Large intestine (tissue), 3 donors: Measurements from ENCODE around the gene KCNAB2. TPM values are rescaled to one million over a fixed set of nuclear protein-coding genes. Genes with fewer than 3 reads are reported as not detected.

Source experiments
- DNase-seq, 2 donors: peaks; one replicate each; pipeline versions ENCODE4 v3.0.0 to v3.0.0-alpha.2; 2013
- H3K27ac ChIP-seq: one replicate; pipeline ENCODE4 v1.5.1; 2013; ENCODE audit warnings: low read length
- H3K27me3 ChIP-seq: 2 replicates; pipeline ENCODE4 v1.6.1; 2013; ENCODE audit warnings: low read length; ENCODE audit not compliant: control insufficient read depth, insufficient read depth
- H3K36me3 ChIP-seq: 2 replicates; pipeline ENCODE4 v1.6.1; 2013; ENCODE audit warnings: low read length; ENCODE audit not compliant: control insufficient read depth, insufficient read depth
- H3K4me1 ChIP-seq: one replicate; pipeline ENCODE4 v1.6.1; 2013; ENCODE audit warnings: low read length; ENCODE audit not compliant: control insufficient read depth, insufficient read depth
- H3K4me3 ChIP-seq: one replicate; pipeline ENCODE4 v1.5.1; 2013; ENCODE audit warnings: low read length
- H3K9me3 ChIP-seq: one replicate; pipeline ENCODE4 v1.6.1; 2013; ENCODE audit warnings: mild to moderate bottlenecking, low read depth, low read length, moderate library complexity; ENCODE audit not compliant: control insufficient read depth
- WGBS: methylation state at CpG from one replicate; pipeline ENCODE4 v1.1.5; 2013; ENCODE audit warnings: low lambda C conversion rate; ENCODE audit not compliant: insufficient coverage; 5-methylcytosine and 5-hydroxymethylcytosine counted together
- polyA plus RNA-seq: library from polyadenylated mRNA; unstranded; fragments of 120-200 nt; gene quantifications from one replicate; pipeline ENCODE4 v1.2.1, GENCODE V29; 2013

KCNAB2 gene
- polyA plus RNA-seq, 1 donor: 27.9 TPM

DNA sequence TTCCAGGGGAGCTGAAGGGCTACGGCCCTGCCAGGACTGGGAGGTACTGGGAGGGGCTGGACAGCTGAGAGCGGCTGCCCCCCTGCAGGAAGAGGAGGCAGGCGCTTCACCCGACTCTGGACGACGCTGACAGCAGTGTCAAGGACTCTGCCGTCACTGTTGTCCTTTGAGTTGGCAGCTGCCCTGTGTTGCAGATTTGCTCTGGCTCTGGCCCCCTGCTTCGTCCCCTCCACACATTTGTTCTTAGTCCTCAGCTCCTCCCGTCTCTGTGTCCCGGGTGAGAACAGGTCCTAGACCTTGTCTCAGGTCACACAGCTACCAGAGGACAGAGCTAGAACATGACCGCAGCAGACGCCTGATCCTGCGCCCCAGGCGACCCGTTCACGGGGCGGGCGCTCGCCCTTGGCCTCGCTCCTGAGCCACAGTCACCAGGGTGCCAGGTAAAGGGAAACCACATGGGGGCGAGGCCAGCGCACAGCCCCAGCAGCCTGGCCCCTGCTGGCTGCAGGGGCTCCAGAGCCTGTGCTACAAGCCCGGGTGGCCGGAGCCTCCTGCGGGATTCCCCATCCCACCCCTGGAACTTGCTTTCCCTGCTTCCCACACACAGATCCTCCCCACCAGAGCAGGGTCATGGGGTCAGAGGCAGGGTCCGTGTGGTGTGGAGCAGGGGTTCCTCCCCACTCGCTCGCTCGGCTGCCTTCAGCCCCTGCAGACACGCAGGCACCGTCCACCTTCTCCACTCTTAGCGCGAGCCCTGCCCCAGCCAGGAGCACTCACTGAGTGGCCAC lies 42.8 kb upstream of the KCNAB2 start:
- Histone ChIP-seq H3K4me1 (peaks cover 4% of the 10 kb centered on the region), H3K4me3 (no peak overlapping the region), H3K36me3 (no peaks in the 10 kb centered on the region), H3K27ac (no peak overlapping the region), H3K27me3 (peaks cover 13% of the 10 kb centered on the region), H3K9me3 (no peaks in the 10 kb centered on the region)
- no CpG with 5 or more reads among the region's 33 CpGs for WGBS
- no peak for DNase-seq

DNA sequence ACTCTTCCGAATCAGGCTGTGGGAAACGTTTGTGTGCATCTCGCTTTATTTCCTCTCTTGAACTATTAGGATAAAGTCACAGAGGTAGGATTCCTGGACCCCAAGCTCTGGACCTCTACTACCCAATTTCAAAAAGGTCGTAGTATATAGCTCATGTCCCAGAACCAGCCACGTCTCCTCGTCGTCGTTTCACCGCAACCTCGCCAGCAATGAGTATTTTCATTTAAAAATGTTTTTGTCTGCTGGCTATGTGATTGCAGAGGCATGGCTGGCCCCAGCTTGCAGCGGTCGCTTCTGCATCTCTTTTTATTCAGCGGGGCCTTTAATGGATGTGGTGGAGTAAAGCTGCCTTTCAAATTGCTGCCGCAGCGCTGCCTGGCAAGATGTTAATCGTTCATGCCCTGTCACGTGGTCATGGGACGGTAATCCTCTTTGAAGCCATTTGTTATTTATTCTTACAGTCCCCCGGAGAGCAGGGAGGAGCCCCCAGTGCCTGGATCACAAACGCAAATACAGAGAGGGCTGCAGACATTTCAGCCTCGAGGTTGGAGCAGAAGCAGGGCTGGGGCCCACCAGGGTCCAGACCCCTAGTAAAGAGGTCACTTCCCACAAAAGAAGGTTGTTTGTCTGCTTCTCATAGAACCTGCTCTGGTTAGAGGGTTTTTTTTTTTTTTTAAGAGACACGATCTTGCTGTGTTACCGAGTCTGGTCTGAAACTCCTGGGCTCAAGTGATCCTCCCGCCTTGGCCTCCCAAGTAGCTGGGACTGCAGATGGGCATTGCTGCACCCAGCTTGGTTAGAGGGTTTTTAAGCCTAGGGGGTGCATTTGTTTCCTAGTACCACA lies 41.9 kb upstream of the KCNAB2 start:
- 100% methylated on average over 3 of the region's 24 CpGs for WGBS
- no peak for DNase-seq
- Histone ChIP-seq H3K27ac (no peak overlapping the region), H3K27me3 (peaks cover 13% of the 10 kb centered on the region), H3K9me3 (no peaks in the 10 kb centered on the region), H3K4me1 (peaks cover 7% of the 10 kb centered on the region), H3K36me3 (no peaks in the 10 kb centered on the region), H3K4me3 (no peak overlapping the region)

DNA sequence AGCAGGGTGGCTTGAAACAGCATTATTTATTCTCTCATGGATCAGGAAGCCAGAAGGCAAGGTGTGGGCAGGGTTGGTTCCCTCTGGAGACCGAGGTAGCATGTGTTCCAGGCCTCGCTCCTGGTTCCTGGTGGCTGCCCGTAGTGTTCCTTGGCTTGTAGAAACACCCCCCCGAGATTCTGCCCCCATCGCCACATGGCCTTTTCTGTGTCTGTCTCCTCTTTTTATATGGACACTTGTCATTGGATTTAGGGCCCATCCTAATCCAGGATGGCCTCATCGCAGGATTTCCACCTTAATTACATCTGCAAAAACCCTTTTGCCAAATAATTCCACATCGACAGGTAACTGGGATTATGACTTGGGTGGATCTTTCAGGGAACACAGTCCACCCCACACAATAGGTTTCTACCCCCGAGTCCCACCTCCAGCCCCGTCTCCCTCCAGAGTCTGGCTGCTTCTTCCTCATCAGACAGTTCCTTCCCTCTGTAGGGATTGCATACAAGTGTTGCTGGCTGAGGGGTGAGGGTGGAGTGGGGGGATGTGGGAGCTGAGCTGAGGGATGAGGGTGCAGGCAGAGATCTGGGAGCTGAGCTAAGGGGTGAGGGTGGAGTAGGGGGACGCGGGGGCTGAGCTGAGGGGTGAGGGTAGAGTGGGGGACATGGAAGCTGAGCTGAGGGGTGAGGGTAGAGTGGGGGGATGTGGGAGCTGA lies 41.1 kb upstream of the KCNAB2 start:
- peaks cover 13% of the 10 kb centered on the region for H3K27me3 ChIP-seq
- H3K4me1 ChIP-seq: peaks cover 14% of the 10 kb centered on the region
- DNase-seq: no peak
- no peak overlapping the region for H3K4me3 ChIP-seq
- no peaks in the 10 kb centered on the region for H3K36me3 ChIP-seq
- no peak overlapping the region for H3K27ac ChIP-seq
- H3K9me3 ChIP-seq: no peaks in the 10 kb centered on the region
- no CpG with 5 or more reads among the region's 11 CpGs for WGBS

DNA sequence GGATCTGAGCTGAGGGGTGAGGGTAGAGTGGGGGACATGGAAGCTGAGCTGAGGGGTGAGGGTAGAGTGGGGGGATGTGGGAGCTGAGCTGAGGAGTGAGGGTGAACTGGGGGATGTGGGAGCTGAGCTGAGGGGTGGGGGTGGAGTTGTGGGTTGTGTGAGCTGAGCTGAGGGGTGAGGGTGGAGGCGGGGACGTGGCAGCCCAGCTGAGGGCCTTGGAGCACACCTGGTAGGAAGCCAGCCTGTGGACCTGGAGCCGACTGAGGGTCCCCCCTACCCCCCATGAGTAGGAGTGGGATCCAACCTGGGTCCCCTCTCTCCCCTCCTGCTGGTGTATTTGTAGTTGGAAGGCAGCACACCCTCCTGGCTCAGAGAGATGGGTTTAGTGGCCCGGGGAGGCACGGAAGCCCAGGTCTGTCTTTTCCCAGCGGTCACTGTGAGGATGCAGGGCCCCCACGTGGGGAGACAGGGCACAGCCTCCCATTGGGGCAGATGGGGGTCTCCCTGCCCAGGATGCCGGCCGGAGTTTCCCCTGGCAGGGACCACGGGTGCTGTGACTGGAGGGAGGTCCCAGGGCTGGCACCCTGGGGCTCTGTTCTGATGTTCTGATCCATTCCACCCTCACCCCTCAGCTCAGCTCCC lies 40.3 kb upstream of the KCNAB2 start:
- Histone ChIP-seq H3K4me3 (no peak overlapping the region), H3K27me3 (peaks cover 13% of the 10 kb centered on the region), H3K27ac (no peak overlapping the region), H3K4me1 (peaks cover 15% of the 10 kb centered on the region), H3K9me3 (no peaks in the 10 kb centered on the region), H3K36me3 (no peaks in the 10 kb centered on the region)
- no CpG with 5 or more reads among the region's 10 CpGs for WGBS
- no peak for DNase-seq

DNA sequence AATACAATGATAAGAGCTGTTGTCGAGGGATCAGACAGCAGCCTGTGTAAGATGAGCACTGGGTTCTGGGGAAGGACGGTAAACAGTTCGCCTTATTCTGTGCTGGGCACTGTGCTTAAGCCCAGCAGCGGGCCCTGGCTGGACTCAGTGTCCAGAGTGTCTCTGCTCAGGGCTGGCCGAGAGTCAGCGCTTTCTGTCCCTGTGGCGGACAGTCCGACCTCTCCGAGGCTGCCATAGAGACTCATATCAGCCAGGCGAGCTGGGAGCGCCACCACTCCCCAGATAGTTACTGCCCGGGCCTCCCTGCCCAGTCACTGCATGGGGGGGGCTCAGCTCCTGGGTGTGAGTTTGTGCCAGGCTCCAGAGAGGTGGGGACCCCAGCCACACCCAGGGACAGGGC lies 38.8 kb upstream of the KCNAB2 start:
- Histone ChIP-seq H3K36me3 (no peaks in the 10 kb centered on the region), H3K4me3 (no peak overlapping the region), H3K27ac (no peak overlapping the region), H3K27me3 (peaks cover 13% of the 10 kb centered on the region), H3K9me3 (no peaks in the 10 kb centered on the region), H3K4me1 (peaks cover 18% of the 10 kb centered on the region)
- peak in 1 of 2 donors; percentile 46 for DNase-seq
- WGBS: no CpG with 5 or more reads among the region's 12 CpGs

DNA sequence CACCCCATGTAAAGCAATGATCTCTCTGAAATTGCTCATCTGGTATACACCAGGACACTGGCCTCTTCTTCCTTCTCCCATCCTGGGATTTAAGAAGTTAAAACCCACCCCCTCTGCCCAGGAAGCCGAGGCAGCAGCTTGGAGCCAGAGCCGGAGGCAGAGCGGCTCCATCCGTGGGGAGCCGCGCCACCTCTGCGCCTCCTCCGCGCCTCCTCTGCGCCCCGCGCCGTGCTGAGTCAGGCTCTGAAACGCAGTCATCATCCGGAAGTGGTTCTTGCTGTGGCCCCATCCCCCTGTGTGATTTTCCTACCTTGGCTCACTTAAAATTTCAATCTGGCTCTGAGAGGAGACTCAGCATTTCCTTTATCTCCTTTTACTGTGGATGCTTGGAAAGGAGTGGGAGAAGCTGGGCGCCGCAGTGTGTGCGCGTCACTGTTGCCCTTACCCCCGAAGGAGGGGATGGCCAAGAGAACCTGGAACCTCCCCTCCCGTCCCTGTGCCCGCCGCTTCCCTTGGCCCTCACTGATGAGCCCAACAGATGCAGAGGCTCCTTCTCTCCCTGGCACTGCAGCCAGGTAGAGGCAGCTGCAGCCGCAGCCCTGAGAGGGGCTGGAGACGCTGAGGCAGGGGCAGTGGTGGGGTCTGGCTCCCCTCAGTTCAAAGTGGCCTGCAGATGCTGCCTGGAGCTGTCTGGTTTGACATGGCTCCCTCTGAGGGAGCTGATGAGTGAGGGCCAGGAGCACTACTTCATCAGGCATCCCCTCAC lies 38.2 kb upstream of the KCNAB2 start:
- H3K9me3 ChIP-seq: no peaks in the 10 kb centered on the region
- peaks cover 13% of the 10 kb centered on the region for H3K27me3 ChIP-seq
- DNase-seq: no peak
- no peak overlapping the region for H3K4me3 ChIP-seq
- H3K4me1 ChIP-seq: peaks cover 18% of the 10 kb centered on the region
- WGBS: no CpG with 5 or more reads among the region's 25 CpGs
- H3K27ac ChIP-seq: no peak overlapping the region
- H3K36me3 ChIP-seq: no peaks in the 10 kb centered on the region

DNA sequence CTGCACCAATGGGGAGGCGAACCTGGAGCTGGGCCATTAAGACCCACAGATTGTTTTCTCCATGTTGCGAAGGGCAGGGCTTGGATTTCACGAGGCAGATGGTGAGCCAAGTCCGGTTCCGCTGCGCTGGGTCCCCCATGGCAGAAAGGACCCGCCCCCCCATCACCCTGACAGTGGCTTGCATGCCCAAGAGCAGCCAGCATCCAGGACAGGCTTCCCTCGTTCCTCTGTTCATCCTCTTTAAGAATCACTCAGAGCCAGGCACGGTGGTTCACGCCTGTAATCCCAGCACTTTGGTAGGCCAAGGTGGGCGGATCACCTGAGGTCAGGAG lies 37.6 kb upstream of the KCNAB2 start:
- no CpG with 5 or more reads among the region's 11 CpGs for WGBS
- H3K27ac ChIP-seq: no peak overlapping the region
- peaks cover 18% of the 10 kb centered on the region for H3K4me1 ChIP-seq
- no peaks in the 10 kb centered on the region for H3K36me3 ChIP-seq
- no peak for DNase-seq
- H3K27me3 ChIP-seq: peaks cover 10% of the 10 kb centered on the region
- no peaks in the 10 kb centered on the region for H3K9me3 ChIP-seq
- H3K4me3 ChIP-seq: no peak overlapping the region

DNA sequence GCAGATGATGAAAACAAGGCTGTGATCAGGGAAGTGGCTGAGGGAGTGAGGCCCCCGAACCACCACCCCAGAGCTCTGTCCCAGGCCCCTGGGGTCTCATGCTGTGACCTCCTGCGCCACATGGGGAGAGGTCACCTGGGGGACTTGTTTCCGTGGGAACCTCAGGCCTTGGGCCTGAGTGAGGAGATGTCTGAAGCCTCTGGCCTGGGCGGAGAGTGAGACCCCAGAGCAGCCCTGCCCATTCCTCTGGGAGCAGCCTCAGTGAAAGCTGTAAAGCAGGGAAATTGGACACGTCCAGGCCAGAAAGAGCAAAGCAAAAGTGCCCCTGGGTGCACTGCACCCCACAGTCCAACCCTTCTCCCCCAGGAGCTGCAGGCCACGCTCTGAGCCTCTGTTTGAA lies 37.0 kb upstream of the KCNAB2 start:
- Histone ChIP-seq H3K27me3 (peaks cover 8% of the 10 kb centered on the region), H3K9me3 (no peaks in the 10 kb centered on the region), H3K36me3 (no peaks in the 10 kb centered on the region), H3K4me1 (peaks cover 18% of the 10 kb centered on the region), H3K4me3 (no peak overlapping the region), H3K27ac (peak overlapping the region; percentile 72)
- DNase-seq: no peak
- no CpG with 5 or more reads among the region's 6 CpGs for WGBS

DNA sequence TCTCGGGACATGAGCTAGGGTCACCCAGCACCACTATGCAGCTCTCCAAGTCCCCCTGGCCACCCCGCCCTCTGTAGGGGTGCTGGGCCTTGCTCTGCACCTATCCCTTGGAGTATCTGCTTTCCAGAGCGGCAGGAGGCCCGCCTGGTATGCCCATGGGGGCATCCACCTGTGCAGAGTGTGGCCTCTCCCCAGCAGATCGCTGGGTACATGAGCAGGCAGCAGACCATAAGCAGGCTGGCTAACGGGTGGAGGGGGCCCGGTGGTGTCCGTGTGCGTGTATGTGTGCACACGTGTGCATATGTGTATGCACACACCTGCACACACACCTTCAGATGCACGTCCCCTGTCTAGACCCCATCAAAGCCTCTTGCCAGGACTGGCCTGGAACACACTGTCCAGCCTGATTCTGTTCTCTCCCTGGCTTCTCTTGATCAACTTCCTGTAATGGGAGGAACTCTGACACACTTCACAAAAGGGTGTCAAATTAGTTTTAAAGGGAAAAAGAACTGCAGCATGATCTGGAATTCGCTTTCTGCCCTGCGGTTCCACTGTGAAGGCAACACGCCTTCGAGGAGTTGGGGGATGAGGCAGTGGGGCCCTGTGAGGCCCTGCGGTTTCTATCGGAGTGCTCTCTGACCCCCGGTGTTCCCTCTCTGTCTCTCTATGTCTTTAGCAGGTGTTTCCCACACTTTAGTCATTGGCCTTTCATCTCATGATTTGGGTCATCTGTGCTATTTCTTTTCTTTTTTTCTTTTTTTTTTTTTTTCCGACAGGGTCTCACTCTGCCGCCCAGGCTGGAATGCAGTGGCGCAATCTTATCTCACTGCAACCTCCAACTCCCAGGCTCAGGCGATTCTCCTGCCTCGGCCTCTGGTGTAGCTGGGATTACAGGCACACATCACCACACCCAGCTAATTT lies 36.3 kb upstream of the KCNAB2 start:
- WGBS: no CpG with 5 or more reads among the region's 23 CpGs
- peak; percentile 81 to 89 for DNase-seq
- H3K27me3 ChIP-seq: peaks cover 4% of the 10 kb centered on the region

More for the DNA sequence above, 36.3 kb upstream of the KCNAB2 start:
- Histone ChIP-seq H3K4me3 (no peak overlapping the region), H3K4me1 (peaks cover 18% of the 10 kb centered on the region), H3K36me3 (no peaks in the 10 kb centered on the region), H3K27ac (peak overlapping the region; percentile 72), H3K9me3 (no peaks in the 10 kb centered on the region)
